Smooth muscle cell of trachea (primary cell): Measurements from ENCODE around the gene ERCC5. TPM values are rescaled to one million over a fixed set of nuclear protein-coding genes. Genes with fewer than 3 reads are reported as not detected.

Experiments
- total RNA-seq: library from RNA; depleted of rRNA; stranded (reverse); fragments of >200 nt; gene quantifications from 2 replicates; pipeline ENCODE4 v1.2.1, GENCODE V29; 2014

The ERCC5 gene
- 68.8 and 80.6 TPM in 2 replicates for total RNA-seq

GRCh38 chr13:102845630-102846260, at the start of gene ERCC5:
ERCC5 (plus strand) TSS chr13:102846032; CDS start chr13:102846267, 235 bp downstream.

GRCh38 chr13:102798581-102799425, 47.0 kb upstream of the ERCC5 start, which contains the start of the genes BIVM and POGLUT2:
BIVM (plus strand) TSS chr13:102799119; CDS start chr13:102807268, 8,149 bp downstream.
POGLUT2 (minus strand) TSS chr13:102798976; CDS start chr13:102798670, 306 bp downstream.

Other genes starting within 250 kb of the ERCC5 start
- 55.9 and 87.7 TPM in 2 replicates for gene TPP2, start 249.0 kb upstream of the ERCC5 start, total RNA-seq
- gene METTL21C, start 151.0 kb upstream of the ERCC5 start, total RNA-seq = not detected in 2 replicates
- 6.0 and 16.7 TPM in 2 replicates for gene TEX30, start 72.2 kb upstream of the ERCC5 start, total RNA-seq
- 10.0 and 13.6 TPM in 2 replicates for gene POGLUT2, start 47.1 kb upstream of the ERCC5 start, total RNA-seq
- gene BIVM, start 46.9 kb upstream of the ERCC5 start, total RNA-seq = 25.5 and 27.1 TPM in 2 replicates
- gene SLC10A2, start 220.4 kb downstream of the ERCC5 start, total RNA-seq = not detected in 2 replicates